ENCODE measurements around the gene ING5. TPM values are rescaled to one million over a fixed set of nuclear protein-coding genes. Genes with fewer than 3 reads are reported as not detected.

Gene ING5
- total RNA-seq, 1 donor from 2014 or later, result 38.3 TPM

DNA sequence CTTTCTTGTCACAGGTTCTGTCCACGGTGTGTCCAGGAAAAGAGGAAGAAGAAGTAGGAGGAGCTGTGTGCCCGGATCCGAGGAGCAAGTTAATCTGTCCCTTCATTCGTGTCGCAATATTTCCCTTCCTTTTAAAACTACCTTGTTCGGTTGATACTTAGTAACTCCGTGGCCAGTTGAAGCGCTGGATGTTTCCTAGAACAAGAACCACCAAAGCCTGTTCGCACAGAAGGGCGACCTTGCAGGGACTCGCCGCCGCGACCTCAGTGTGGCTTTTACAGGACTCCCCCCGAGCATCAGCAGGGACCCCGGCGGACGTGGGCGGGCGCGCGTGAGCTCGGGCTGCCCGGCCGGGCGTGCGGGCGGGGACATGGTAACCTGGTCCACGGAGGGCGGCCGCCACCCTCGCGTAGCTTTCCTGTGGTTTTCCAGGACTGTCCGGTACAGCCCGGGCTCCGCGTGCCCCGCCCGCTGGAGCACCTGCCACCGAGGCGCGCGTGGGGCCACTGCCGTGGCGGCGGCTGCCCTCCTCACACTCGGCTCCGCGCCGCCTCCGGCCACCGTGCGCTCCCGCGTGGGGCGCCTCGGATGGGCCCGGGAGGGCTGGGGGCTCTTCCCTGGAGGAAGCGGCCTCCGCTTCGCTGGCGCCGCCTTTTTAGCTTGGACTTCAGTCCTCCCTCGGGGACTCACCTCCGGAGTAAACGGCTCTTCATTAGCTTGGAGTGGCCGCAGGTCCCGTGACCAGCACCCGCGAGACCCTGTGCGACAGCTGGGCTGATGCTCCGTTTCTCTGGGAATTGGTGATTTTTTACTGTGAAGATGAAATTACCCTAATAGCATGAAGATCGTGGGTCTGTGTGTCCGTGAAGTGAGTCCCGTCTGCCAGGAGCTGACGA lies 23.4 kb downstream of the ING5 start:
- Mint-ChIP-seq H3K27ac (ENCODE audit: unreplicated experiment) (no peak overlapping the region), H3K9me3 (ENCODE audit: unreplicated experiment) (peaks cover 16% of the 10 kb centered on the region), H3K4me3 (ENCODE audit: unreplicated experiment) (no peak overlapping the region), H3K27me3 (ENCODE audit: unreplicated experiment) (peaks cover 4% of the 10 kb centered on the region), H3K36me3 (ENCODE audit: unreplicated experiment) (peaks cover 29% of the 10 kb centered on the region), H3K4me1 (ENCODE audit: low read depth, unreplicated experiment) (no peaks in the 10 kb centered on the region)
- no peak for DNase-seq
- TF ChIP-seq CTCF (IDR thresholded peaks at IDR 0.05; ENCODE audit: partially characterized antibody, unreplicated experiment), result no peak

DNA sequence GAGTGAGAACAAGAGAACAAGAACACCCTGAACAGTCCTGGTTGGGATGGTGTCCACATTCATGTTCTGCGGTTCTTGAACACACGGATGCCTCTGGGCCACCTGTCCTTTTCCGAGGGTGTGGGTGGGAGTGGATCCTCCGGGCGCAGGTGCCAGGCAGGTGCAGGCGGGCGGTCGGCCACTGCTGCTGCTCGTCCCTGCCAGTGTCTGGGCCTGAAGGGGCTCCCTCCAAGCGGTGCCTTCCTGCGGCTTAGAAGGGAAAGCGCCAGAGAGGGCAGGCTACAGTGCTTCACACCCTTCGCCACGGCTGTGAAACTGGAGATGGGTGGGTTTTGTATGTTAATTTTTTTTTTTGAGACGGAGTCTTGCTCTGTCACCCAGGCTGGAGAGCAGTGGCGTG lies 24.6 kb downstream of the ING5 start:
- no peaks in the 10 kb centered on the region for H3K4me1 Mint-ChIP-seq (ENCODE audit: low read depth, unreplicated experiment)
- peaks cover 15% of the 10 kb centered on the region for H3K9me3 Mint-ChIP-seq (ENCODE audit: unreplicated experiment)
- no peak for DNase-seq
- no peak for TF ChIP-seq CTCF (IDR thresholded peaks at IDR 0.05; ENCODE audit: partially characterized antibody, unreplicated experiment)
- H3K4me3 Mint-ChIP-seq (ENCODE audit: unreplicated experiment), result no peak overlapping the region
- H3K27me3 Mint-ChIP-seq (ENCODE audit: unreplicated experiment), result peaks cover 5% of the 10 kb centered on the region
- H3K36me3 Mint-ChIP-seq (ENCODE audit: unreplicated experiment), result peaks cover 27% of the 10 kb centered on the region
- H3K27ac Mint-ChIP-seq (ENCODE audit: unreplicated experiment), result no peak overlapping the region

- no peaks in the 10 kb centered on the region for H3K4me1 Mint-ChIP-seq (ENCODE audit: low read depth, unreplicated experiment)
- peaks cover 3% of the 10 kb centered on the region for H3K27me3 Mint-ChIP-seq (ENCODE audit: unreplicated experiment)
These were observed 26.2 kb downstream of the ING5 start for GRCh38 chr2:241728000-241728399.

GRCh38 chr2:241728627-241729026 lies 26.8 kb downstream of the ING5 start:
- TF ChIP-seq CTCF (IDR thresholded peaks at IDR 0.05; ENCODE audit: partially characterized antibody, unreplicated experiment), result no peak

More at GRCh38 chr2:241728000-241728399, 26.2 kb downstream of the ING5 start:
- TF ChIP-seq CTCF (IDR thresholded peaks at IDR 0.05; ENCODE audit: partially characterized antibody, unreplicated experiment), result no peak
- H3K27ac Mint-ChIP-seq (ENCODE audit: unreplicated experiment), result no peak overlapping the region
- H3K4me3 Mint-ChIP-seq (ENCODE audit: unreplicated experiment), result no peak overlapping the region
- peaks cover 15% of the 10 kb centered on the region for H3K36me3 Mint-ChIP-seq (ENCODE audit: unreplicated experiment)
- H3K9me3 Mint-ChIP-seq (ENCODE audit: unreplicated experiment), result peaks cover 13% of the 10 kb centered on the region
- no peak for DNase-seq

GRCh38 chr2:241729868-241730267 lies 28.0 kb downstream of the ING5 start:
- H3K4me1 Mint-ChIP-seq (ENCODE audit: low read depth, unreplicated experiment), result no peaks in the 10 kb centered on the region
- H3K36me3 Mint-ChIP-seq (ENCODE audit: unreplicated experiment), result peaks cover 3% of the 10 kb centered on the region
- DNase-seq, result no peak
- peaks cover 8% of the 10 kb centered on the region for H3K9me3 Mint-ChIP-seq (ENCODE audit: unreplicated experiment)
- no peak overlapping the region for H3K4me3 Mint-ChIP-seq (ENCODE audit: unreplicated experiment)
- no peak overlapping the region for H3K27ac Mint-ChIP-seq (ENCODE audit: unreplicated experiment)
- peaks cover 3% of the 10 kb centered on the region for H3K27me3 Mint-ChIP-seq (ENCODE audit: unreplicated experiment)
- no peak for TF ChIP-seq CTCF (IDR thresholded peaks at IDR 0.05; ENCODE audit: partially characterized antibody, unreplicated experiment)

More at GRCh38 chr2:241728627-241729026, 26.8 kb downstream of the ING5 start:
- Mint-ChIP-seq H3K4me3 (ENCODE audit: unreplicated experiment) (no peak overlapping the region), H3K27me3 (ENCODE audit: unreplicated experiment) (peaks cover 3% of the 10 kb centered on the region), H3K27ac (ENCODE audit: unreplicated experiment) (no peak overlapping the region), H3K4me1 (ENCODE audit: low read depth, unreplicated experiment) (no peaks in the 10 kb centered on the region), H3K36me3 (ENCODE audit: unreplicated experiment) (peaks cover 8% of the 10 kb centered on the region), H3K9me3 (ENCODE audit: unreplicated experiment) (peaks cover 11% of the 10 kb centered on the region)
- DNase-seq, result no peak

All from glutamatergic neuron (in vitro differentiated cells).